Bronchus fibroblast of lung (primary cell): Measurements from ENCODE around the gene PIK3CA. TPM values are rescaled to one million over a fixed set of nuclear protein-coding genes. Genes with fewer than 3 reads are reported as not detected.

ENCODE experiments used
- total RNA-seq: library from RNA; depleted of rRNA; stranded (reverse); fragments of >200 nt; gene quantifications from 2 replicates; pipeline ENCODE4 v1.2.3, GENCODE V29; 2015

PIK3CA gene
- total RNA-seq: 8.8 and 11.1 TPM in 2 replicates

GRCh38 chr3:179147873-179148615 lies at the start of gene PIK3CA:
TSS of gene PIK3CA (plus strand) at chr3:179148357. CDS start at chr3:179198826, 50,469 bp downstream.

GRCh38 chr3:179250803-179251476 lies 102.8 kb downstream of the PIK3CA start, which contains the start of gene KCNMB3:
TSS of gene KCNMB3 (minus strand) at chr3:179251114. CDS start at chr3:179250990, 124 bp downstream.

Other genes starting within 250 kb of the PIK3CA start
- gene ZMAT3, start 76.5 kb upstream of the PIK3CA start, total RNA-seq: 4.3 and 5.0 TPM in 2 replicates
- 0.34 and 0.89 TPM in 2 replicates for gene KCNMB3, start 102.8 kb downstream of the PIK3CA start, total RNA-seq
- 34.6 and 35.1 TPM in 2 replicates for gene ZNF639, start 174.7 kb downstream of the PIK3CA start, total RNA-seq
- gene MFN1, start 199.4 kb downstream of the PIK3CA start, total RNA-seq: 22.4 and 27.7 TPM in 2 replicates